OCI-LY3 (cell line): Measurements from ENCODE around the gene CHID1.

Source experiments
- EZH2phosphoT487 ChIP-seq: fragments of 200-600 bp; shearing (Covaris generic); IDR thresholded peaks from 2 replicates; pipeline ENCODE4 v1.6.1; 2018; ENCODE audit warnings: antibody characterized with exemption, mixed run types, low read depth
- TF ChIP-seq, protein P1 (sequence below): fragments of 200-600, 300-600 bp; sonication (generic); IDR thresholded peaks from 2 replicates; pipeline ENCODE4 v1.5.1; 2014; ENCODE audit warnings: antibody characterized with exemption, low read length, low read depth

DNA sequence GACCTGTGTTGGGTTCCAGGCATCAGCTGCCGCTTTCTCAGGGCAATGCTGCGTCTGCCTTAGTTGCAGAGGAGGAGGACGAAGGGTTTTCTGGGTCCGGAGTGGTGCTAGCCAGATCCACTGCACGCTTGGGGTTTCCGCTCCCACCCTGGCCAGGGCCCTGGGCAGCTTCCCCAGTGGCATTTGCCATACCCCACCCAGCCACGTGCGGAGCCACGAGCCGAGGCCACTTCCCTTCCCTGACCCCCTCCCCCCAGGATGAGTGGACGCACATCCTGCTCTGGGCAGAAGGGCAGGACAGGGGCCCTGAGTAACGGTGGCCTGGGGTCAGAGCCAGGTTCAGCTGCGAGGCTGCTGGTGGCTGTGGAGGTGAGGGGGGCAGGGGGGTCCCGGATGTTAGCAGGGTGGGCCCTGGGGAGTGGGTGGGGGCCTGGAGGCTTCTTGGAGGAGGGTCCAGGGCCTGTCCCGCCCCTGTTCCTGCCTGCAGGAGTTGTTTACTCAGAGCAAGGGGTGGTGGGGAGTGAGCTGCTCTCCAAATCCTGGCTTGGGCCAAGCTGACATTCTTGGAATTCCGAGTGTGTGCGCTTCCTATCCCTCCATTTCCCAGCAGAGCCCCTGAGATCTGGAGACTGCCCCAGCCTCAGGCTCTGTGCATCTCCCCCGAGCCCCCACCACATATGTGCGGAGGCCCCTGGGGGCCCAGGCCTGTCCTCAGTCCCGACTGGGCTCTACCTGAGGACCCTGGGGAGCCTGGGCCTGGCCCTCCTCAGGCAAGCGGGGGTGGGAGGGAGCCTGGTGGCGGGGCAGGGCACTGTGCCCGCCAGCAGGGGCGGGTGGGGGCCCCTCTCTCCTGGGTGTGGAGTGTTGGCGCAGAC lies 66.6 kb downstream of the CHID1 start:
- TF ChIP-seq, protein P1, sequence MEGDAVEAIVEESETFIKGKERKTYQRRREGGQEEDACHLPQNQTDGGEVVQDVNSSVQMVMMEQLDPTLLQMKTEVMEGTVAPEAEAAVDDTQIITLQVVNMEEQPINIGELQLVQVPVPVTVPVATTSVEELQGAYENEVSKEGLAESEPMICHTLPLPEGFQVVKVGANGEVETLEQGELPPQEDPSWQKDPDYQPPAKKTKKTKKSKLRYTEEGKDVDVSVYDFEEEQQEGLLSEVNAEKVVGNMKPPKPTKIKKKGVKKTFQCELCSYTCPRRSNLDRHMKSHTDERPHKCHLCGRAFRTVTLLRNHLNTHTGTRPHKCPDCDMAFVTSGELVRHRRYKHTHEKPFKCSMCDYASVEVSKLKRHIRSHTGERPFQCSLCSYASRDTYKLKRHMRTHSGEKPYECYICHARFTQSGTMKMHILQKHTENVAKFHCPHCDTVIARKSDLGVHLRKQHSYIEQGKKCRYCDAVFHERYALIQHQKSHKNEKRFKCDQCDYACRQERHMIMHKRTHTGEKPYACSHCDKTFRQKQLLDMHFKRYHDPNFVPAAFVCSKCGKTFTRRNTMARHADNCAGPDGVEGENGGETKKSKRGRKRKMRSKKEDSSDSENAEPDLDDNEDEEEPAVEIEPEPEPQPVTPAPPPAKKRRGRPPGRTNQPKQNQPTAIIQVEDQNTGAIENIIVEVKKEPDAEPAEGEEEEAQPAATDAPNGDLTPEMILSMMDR, result no peak
- TF ChIP-seq EZH2phosphoT487, result no peak
